ENCODE results near the gene FUT8.

The FUT8 gene

DNA sequence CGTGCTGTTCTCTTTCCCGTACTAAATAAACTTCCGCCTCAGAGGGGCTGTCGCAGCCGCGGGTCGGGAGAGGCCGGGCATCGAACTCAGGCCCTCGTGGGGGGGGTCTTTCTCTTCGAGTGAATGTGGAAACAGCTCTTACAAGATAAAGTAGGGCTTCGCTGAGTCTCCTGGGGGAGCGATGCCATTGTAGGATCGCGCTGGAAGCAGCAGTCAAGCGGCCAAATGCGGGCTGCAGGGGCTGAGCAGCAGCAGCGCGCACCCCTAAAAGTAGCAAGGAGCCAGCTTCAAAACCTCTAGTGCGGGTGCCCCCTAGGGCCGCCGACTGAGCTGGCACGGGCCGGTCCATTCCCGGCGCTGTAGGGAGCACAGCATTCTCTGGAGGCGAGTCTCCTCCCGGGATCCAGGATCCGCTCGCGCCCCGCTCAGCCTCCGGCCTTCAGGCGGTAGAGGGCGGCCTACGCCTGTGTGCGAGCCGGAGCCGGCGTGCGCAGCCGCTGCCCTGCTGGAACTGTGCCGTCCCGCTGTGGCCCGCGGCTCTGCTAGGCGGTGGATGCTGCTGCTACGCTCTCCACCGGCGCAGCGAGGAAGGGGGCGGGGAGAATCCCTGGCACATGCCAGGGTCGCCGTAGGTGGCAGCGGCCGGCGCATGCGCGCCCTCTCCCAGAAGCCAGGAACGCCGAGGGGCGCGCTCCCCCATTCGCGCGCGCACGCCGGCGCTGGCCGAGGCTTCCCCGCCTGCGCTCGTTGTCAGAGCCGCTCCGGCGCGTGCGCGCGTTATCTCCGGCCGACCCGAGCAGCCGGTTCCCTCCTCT lies at the start of gene FUT8:
Gene FUT8, plus strand, starts transcription at position 699 of the 815 bp plus-strand sequence. CDS start 148,834 bp downstream, outside the sequence.
- DNase-seq: peak; percentile 96 to 98

DNA sequence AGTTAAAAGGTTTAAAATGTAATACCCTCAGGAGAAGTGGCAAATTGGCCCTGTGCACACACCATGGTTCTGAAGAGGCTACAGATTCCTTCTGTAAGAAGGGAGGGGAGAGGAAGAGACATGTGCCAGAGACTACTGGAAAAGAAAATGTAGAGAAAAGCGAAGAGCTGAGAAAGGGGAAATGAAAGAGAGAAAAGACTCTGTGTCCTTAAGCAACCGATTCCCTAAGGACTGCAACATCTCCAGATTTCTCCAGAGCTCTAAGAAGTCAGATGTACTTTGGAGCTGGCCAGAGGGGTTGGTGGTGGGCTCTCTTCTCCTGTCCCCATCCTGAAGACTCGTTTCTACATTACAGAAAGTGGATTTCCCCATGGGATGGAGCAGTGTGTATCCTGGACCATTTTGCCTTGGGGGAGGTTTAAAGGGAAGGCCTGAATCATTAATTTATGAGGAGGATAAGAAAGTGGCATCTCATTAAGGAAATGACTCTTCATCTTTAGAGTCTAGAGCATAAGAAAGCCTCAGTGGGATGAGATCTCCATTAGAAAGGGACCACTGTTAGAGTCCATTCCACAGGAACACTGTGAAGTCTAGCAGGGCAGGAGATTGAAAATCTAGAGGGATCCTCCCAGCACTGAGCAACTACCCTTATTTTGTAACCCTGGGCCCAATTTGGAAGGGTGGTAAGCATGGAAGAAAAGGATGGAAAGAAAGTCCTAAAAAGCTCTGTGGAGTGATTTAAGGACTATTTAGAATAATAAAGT lies 45.5 kb upstream of the FUT8 start:
- DNase-seq: no peak

DNA sequence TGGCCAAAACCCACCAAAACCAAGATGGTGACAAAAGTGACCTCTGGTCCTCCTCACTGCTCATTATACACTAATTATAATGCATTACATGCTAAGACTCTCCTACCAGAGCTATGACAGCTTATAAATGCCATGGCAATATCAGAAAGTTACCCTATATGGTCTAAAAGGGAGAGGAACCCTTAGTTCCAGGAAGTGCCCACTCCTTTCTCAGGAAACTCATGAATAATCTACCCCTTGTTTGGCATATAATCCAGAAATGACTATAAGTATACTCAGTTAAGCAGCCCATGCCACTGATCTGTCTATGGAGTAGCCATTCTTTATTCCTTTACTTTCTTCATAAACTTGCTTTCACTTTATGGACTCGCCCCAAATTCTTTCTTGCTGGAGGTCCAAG lies 43.0 kb upstream of the FUT8 start:
- no peak for DNase-seq

DNA sequence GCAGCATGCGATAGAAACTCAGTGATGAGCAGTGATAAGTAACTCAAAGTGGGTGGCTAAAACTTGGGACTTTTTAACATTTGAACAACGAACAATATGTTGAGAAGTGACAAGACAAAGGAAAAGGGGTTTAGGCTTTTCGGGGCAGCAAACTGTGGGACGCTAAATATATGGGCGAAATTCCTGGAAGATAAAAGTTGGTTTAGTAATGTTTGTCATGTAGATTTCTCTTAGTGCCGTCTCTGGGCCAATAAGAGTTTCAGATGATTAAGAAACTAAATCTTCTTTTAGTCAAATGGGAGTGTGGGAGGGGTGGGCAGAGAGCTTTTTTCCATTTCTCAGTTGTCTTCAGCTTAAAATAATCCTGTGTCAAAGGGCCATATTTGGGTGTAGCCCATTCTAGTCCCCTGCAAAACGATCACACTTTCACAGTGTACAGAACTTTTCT lies 41.7 kb upstream of the FUT8 start:
- no peak for DNase-seq

DNA sequence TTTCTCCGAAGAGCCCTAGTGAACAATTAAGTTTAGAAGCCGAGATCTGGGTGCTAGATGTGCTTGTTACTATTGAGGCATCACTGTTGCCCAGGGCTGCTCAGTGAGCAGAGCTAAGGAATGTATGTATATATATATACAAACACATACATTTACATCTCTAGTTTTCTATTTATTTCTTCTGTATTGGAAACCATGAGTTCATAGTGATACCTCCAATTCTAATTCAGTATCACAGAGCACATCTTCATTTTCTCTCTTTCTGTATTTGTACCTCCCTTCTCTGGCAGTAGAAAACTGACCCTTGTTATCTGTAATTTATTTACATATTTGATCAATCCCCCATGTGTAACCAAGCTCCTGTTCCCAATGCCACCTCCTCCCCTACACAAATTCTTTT lies 40.7 kb upstream of the FUT8 start:
- DNase-seq: no peak

DNA sequence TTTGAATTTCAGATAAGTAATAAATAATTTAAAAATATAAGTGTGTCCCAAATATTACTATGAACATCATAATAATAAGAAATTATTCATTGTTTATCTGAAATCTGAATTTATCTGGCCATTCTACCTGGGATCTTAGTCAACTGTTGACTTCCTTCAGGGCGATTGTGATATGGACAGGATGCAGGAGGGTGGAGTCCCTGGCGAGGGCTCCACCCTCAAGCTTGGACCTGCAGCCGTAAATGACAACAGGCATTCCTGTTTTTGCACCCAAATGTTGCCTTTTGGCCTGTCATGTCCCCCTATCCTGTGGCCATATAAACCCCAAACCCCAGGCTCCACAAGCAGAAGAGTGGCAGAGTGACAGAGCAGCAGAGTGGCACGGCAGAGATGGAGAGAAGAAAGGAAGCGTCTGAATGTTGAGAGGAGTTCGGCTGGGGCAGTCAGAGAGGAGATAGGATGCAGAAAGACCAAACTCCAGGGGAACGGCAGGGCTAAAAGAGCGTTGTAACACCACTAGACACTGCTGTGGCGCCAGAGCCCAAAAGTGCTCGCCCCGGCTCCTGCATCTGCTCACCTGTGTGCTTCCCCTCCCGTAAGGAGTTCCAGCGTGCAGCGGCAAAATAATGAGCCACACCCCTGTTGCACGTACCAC lies 39.4 kb upstream of the FUT8 start:
- no peak for DNase-seq

DNA sequence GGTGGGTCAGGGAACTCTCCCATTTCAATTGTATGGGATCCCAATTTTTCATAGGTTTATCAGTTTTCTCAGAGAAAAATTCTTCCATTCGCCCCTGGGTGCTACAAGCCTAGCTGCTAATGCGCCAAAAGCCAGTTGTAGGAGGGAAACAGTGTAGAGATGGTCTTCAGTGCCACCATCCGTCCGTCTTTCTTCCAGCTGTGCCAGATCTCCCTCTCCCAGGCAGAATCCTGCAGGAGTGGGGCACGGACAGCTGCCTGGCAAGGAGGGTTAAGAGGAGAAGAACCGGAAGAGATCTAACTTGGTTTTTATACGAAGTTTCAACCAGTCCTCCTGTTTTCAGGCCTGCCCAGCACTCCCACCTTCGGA lies 38.9 kb upstream of the FUT8 start:
- no peak for DNase-seq

DNA sequence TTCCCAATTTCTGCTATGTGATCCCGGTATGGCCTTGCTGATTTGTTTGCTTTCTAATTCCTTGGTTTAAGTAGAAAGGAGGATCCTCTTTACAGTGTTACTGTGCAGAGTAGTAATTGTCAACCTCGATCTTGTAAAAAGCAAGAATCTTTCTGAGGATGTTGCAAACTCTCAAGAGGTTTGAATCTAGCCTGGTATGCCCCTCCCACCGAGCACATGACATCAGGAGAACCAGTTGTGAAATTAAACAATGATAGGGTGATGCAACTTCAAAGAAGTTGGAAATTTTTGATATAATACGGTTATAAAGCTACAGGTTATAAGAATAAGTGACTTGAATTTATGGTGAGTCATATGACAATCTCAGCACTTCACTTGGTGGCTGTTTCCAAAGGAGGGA lies 35.0 kb upstream of the FUT8 start:
- DNase-seq: no peak

DNA sequence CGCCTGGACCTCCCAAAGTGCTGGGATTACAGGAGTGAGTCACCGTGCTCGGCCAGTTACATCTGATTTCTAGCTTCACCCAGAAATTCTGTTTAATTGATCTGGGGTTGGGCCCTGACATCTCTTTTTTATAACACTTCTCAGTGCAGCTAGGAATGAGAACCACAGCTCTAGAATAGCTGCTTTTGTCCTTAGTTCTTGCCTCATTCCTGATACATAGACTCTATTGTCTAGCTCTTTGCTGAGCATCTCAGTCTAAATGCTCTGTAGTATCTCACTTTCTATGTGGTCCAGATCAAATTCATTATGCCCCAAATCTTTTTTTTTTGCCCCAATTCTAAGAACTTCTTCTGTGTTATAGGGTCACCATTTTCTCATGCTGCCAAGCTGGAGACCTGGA lies 29.9 kb upstream of the FUT8 start:
- DNase-seq: no peak

DNA sequence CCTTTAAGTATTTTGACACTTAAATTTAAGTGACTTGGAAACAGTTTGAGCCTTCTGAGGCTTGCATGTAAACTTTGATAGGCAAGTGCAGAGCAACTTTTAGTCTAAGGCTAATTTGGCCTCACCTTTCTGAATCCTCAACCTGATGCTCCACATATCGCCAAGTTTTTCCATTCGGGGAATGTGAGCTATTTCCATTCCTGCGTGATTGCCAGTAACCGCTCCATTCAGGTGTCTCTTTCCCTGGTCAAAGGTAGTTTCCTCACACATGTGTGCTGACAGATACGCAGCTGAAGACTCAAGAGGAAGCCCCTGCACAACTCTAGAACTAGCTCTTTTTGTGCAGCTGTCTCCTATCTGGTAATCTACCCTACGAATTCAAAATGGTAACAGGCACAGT lies 25.4 kb upstream of the FUT8 start:
- no peak for DNase-seq

DNA sequence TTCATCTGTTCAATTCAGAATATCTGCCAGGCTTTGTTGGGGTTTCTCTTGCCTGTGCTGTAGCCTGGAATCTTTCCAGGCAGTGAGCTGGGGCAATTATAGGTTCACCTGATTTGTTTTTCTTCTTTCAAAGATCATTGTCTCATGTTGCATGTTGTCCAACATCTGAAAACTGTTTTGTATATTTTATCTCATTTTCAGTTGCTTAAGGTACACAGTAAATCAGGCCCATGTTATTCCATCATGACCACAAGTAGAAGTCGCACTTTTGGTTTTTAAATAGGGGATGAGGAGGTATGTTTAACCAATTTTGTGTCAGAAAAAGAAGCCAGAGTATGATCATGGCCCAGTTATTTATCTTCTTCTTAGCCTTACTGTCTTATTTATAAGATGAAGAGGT lies 24.9 kb upstream of the FUT8 start:
- no peak for DNase-seq

DNA sequence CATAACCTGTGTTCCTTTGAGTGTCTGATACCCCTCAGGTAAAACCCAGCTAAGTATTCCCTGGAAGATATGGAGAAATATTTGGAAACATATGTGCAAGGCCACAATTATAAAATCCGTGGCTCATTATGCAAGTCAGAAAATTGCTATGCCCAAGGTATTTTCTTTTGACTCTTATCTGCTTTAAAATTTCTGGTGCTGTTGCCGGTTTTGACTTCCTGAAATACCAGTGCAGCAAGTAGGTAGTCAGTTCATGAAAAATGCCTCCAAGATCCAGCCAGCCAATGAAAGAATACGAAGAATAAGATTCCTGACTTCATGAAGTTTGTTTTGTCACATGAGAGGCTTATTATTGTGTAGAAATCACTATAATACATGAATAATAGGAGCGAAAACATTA lies 20.2 kb upstream of the FUT8 start:
- no peak for DNase-seq

DNA sequence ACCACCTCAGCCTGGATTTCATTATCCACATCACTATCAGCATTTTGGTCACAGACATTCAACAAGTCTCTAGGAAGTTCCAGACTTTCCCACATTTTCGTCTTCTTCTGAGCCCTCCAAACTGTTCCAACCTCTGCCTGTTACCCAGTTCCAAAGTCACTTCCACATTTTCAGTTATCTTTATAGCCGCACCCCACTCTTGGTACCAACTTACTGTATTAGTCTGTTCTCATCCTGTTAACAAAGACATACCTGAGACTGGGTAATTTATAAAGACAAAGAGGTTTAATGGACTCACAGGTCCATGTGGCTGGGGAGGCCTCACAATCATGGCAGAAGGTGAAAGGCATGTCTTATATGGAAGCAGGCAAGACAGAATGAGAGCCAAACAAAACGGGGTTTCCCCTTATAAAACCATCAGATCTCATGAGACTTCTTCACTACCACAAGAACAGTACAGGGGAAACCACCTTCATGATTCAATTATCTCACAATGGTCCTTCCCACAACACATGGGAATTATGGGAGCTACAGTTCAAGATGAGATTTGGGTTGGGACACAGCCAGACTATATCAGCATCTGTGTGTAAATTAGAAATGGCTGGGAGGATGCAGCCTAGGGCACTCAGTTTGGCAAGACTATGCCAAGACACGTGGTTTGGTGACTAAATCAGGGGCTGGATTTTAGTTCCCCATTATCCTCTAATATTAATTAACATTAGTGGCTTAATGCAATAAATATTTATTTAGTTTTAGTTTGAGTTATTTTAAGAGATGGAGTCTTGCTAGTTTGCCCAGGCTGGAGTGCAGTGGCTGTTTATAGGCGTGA lies 16.2 kb upstream of the FUT8 start:
- DNase-seq: no peak

DNA sequence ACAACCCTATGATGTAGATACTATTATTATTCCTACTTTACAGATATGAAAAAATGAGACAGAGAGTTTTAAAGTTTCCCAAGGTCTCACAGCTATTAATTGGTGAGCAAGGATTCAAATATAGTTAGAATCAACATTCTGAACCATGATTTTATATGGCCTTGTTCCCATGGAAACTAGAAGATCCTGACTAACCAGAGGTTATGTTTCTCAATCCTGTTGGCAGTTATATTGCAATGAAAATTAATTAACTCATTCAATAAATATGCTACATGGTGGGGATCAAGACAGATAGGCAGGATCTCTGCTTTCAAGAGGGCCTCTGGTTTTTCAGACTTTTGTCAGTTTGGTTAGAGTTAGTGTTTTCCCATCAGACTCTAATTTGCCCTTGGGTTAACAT lies 9.3 kb upstream of the FUT8 start:
- no peak for DNase-seq

DNA sequence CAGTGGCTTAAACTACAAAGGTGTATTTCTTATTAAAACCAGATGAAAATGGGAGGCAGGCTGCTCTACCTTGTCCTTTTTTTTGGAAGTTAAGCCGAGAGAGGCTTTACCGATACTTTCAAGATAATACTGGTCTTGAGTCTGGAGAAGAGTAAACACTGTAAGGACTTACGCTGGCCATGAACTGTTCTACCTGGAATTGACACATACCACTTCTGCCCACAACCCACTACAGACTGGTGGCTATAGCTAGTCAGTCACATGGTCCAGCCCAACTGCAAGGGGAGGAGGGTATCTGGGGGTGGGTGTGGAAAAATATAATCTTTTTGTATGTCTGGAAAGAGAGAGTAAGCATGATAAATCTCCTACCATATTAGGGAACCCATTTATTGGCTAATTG lies 4.4 kb upstream of the FUT8 start:
- no peak for DNase-seq

DNA sequence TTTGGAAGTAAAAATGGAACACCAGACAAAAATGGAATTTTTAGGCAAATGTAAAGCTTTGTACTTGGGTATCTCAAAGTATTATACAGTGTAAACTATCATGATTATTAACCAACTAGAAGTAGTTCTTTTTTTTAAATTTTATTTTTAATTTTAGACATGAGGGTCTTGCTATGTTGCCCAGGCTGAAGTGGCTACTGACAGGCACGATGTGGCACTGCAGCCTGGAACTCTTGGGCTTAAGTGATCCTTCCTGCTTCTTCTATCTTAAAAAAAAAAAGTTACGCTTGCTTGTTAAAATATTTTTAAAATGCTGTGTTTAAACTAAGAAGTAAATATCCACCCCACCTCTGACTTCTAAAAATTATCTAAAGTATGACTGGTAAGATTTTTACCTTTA lies 1.9 kb upstream of the FUT8 start:
- DNase-seq: no peak

DNA sequence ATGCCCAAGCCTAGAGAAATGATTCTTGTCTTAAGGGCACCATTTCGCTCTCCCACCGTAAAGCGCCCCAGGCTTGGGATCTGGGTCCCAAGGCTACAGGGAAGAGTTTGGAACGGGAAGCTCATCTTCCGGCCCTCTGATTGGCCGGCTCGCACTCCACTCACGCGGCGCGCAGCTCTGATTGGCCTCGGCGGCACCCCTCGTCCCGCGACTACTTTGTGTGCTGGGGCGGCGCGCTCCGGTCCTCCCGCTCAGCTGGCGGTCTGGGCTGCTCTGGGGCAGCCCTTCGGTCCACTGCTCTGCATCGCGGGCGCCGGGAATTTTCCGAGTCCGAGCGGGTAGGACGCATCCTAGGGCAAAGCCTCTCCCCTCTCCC lies 886 bp upstream of the FUT8 start:
- DNase-seq: peak; percentile 87 to 92

DNA sequence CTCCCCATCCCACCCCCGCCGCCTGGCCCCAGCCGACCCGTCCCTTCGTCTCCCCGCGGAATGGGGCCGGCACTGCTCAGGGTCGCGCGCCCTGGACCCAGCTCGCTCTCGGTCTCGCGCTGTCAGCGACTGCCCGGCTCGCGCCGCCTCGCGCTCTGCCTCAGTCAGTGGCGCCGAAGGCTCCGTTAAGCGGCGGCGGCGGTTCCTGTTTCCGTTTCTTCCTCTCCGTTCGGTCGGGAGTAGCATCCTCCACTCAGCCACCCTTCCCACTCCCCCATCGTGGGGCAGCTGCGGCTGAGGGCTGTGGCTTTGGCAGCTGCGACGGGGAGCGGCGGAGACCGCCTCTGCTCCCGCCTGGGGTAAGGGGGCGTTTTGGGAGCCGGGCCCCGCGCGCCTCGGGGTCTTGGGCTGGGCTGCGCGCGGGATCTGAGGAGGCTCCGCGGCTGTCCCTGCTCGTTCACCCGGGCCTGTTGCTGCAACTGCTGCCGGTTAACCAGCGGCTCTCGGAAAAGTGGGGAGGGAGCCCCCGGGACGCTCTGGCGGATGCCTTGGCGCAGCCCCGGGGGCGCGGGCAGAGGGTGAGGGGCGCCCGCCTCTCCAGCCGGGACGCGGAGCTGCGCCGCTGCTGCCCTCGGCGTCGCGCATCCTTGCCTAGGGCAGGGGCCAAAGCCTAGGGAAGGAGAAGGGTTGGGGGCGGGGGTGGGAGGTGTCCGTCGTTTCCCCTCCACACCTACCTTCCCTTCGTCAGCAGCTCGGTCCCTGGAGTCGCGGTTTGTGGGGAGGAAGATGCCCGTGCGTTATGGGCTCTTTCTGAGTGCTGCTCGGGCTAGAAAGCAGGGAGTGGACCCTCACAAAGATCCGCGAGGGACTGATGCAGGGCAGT lies 567 bp downstream of the FUT8 start:
- DNase-seq: peak; percentile 51 to 84

DNA sequence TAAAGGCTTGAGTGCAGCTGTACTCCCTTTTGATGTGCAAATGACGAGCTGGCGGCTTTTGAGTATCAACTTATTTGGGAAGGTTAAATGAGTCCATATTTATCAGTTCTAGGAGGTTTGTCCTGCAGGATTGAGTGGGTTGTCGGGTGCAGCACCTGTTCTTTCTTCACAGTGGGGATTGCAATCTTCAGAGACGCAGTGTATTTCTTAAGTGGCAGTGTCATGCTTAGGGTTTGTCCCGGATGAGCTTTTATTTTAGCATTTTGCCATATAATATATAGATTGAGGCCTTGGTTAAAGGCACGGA lies 1.2 kb downstream of the FUT8 start:
- DNase-seq: no peak

DNA sequence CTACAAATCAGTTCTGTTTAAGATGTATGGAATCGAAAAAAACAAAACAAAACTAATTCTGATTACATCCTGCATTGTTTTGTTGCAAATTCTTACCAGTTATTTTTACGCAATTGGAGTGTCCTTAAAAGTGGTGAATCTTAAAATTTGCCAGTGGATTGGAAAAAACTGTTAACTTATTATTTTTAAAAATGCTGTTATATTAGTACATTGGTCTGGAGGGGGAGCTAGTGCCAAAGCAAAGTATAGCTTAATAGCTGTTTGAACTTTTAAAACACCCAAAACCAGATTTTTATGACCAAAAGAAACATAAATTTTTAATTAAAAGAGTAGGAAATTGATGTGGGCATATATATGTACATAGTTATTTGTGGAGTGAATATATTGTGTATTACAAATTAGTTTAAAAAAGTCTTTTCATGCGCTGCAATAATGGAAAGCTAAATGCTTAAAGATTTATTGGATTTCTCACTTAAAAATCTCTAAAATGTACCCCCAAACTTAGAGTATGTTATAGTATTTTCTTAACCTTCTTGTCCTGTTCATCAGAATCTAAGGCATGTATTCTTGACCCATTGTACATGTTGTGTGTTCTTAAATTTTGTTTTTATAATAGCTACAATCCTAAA lies 2.5 kb downstream of the FUT8 start:
- DNase-seq: peak; percentile 8 to 15

DNA sequence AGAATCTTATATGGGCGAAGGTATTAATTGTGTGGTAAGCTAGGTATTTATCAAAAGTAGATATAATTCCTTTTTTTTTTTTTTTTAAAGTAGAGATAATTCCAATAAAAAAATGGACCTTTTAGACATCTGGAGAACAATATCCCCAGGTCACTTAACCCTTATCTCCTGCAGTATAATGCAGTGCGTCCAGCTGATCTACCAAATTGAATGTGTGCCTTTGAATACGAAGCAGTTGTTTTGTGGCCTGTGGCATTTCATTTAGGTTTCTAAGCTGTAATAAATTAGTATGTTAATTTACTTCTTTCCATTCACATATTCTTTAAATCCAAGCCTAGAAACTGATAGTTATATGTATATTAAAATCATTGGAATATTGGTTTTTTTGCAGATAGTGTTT lies 3.1 kb downstream of the FUT8 start:
- DNase-seq: no peak
